Measurements from ENCODE around the gene HCN2. TPM values are rescaled to one million over a fixed set of nuclear protein-coding genes. Genes with fewer than 3 reads are reported as not detected.

Gene HCN2
- total and polyA plus RNA-seq, 9 of the 15 experiments (the other 6 are each of a cell fraction or from before 2014, with no cell fraction given), result 0.29 to 4.2 (median 0.82) TPM; not detected in 2

DNA sequence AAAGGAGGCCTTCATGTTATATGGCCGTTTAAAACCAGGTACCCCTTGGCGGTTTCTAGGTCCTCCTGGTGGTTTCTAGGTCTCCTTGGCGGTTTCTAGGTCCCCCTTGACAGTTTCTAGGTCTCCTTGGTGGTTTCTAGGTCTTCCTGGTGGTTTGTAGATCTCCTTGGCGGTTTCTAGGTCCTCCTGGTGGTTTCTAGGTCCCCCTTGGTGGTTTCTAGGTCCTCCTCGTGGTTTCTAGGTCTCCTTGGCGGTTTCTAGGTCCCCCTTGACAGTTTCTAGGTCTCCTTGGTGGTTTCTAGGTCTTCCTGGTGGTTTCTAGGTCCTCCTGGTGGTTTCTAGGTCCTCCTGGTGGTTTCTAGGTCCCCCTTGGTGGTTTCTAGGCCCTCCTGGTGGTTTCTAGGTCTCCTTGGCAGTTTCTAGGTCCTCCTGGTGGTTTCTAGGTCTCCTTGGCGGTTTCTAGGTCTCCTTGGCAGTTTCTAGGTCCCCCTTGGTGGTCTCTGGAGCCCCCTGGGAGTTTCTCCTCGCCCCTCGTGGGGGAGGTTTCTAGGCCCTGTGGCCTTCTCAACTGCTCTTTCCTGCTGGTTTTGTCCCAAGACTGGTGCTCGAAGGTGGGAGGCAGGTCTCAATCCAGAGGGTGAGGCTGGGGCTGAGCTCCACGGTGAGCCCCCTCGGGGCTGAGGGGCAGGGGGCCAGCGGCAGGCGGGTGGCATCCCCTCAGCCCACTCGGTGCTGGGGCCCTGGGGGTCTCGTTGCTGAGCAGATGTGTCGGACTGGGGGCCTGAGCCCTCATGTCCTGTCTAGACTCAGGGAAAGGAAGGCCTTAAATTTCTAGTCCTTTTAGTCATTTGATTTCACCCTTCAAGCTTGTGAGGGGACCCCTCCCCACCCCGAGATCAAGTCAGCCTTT lies 8.0 kb downstream of the HCN2 start (continued):
- TF ChIP-seq ZNF609 (CRISPR knock-in tag; IDR thresholded peaks at IDR 0.05; ENCODE audit: borderline replicate concordance) (peak; percentile 35; the same call in 1 of the 2 replicates), POLR2AphosphoS5 (IDR thresholded peaks at IDR 0.05; ENCODE audit: control insufficient read depth, insufficient read depth, low read depth, low read length) (peak; percentile 93), KDM5B (IDR thresholded peaks at IDR 0.05; ENCODE audit: insufficient replicate concordance, low read depth, low read length) (no peak), ZNF431 (CRISPR knock-in tag; IDR thresholded peaks at IDR 0.05) (0 out of 2 replicates have a peak, but pooled peaks have one; percentile 16), ZNF589 (CRISPR knock-in tag; IDR thresholded peaks at IDR 0.05; ENCODE audit: low read depth) (no peak), JUNB (CRISPR knock-in tag; conservative IDR thresholded peaks at IDR 0.05) (no peak), ZNF507 (tag; conservative IDR thresholded peaks at IDR 0.05) (no peak), EP300 (IDR thresholded peaks at IDR 0.05; ENCODE audit: low read length) (peak; percentile 83), YY1 (IDR thresholded peaks at IDR 0.05; ENCODE audit: borderline replicate concordance in 1 of 3, control insufficient read depth in 1 of 3, extremely low read depth in 1 of 3, insufficient read depth in 3 of 3, insufficient read length in 1 of 3, insufficient replicate concordance in 2 of 3, low read depth in 1 of 3, low read length in 2 of 3) (peak in 1 of 3 experiments; percentile 17), RCOR1 (IDR thresholded peaks at IDR 0.05; ENCODE audit: borderline replicate concordance in 1 of 2, low read depth in 2 of 2, low read length in 2 of 2) (peak; percentile 65 to 89; a peak in 3 of 4 replicates), MBD2 (IDR thresholded peaks at IDR 0.05; ENCODE audit: borderline replicate concordance, low read depth) (peak; percentile 21; the same call in 1 of the 2 replicates), RNF2 (IDR thresholded peaks at IDR 0.05) (peak; percentile 57; the same call in 1 of the 2 replicates), CBX1 (IDR thresholded peaks at IDR 0.05; ENCODE audit: low read depth) (peak; percentile 60; the same call in 1 of the 2 replicates), ZNF324 (CRISPR knock-in tag; IDR thresholded peaks at IDR 0.05) (no peak)
- TF ChIP-seq, protein P1, sequence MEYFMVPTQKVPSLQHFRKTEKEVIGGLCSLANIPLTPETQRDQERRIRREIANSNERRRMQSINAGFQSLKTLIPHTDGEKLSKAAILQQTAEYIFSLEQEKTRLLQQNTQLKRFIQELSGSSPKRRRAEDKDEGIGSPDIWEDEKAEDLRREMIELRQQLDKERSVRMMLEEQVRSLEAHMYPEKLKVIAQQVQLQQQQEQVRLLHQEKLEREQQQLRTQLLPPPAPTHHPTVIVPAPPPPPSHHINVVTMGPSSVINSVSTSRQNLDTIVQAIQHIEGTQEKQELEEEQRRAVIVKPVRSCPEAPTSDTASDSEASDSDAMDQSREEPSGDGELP (CRISPR knock-in tag; IDR thresholded peaks at IDR 0.05; ENCODE audit: borderline replicate concordance), result 0 out of 2 replicates have a peak, but pooled peaks have one; percentile 17
- TF ChIP-seq, protein P2, sequence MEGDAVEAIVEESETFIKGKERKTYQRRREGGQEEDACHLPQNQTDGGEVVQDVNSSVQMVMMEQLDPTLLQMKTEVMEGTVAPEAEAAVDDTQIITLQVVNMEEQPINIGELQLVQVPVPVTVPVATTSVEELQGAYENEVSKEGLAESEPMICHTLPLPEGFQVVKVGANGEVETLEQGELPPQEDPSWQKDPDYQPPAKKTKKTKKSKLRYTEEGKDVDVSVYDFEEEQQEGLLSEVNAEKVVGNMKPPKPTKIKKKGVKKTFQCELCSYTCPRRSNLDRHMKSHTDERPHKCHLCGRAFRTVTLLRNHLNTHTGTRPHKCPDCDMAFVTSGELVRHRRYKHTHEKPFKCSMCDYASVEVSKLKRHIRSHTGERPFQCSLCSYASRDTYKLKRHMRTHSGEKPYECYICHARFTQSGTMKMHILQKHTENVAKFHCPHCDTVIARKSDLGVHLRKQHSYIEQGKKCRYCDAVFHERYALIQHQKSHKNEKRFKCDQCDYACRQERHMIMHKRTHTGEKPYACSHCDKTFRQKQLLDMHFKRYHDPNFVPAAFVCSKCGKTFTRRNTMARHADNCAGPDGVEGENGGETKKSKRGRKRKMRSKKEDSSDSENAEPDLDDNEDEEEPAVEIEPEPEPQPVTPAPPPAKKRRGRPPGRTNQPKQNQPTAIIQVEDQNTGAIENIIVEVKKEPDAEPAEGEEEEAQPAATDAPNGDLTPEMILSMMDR (IDR thresholded peaks at IDR 0.05 in 2 of 3, conservative IDR thresholded peaks at IDR 0.05 in 1 of 3; ENCODE audit: insufficient read depth in 2 of 3, low read depth in 1 of 3, low read length in 3 of 3), result no peak
